GM12864 (cell line): ENCODE data around the gene DPYD.

Source experiments
- DNase-seq: peaks from one replicate; pipeline ENCODE4 v3.0.0-alpha.2; 2011; ENCODE audit warnings: low read depth
- H3K4me3 ChIP-seq: 2 replicates; pipeline ENCODE4 v1.5.1; 2011; ENCODE audit warnings: mild to moderate bottlenecking, low read depth, low read length, control low read depth
- CTCF ChIP-seq: IDR thresholded peaks from 2 replicates; pipeline ENCODE4 v1.5.1; 2011; ENCODE audit warnings: low read depth, mild to moderate bottlenecking, moderate library complexity, low read length, control low read depth, inconsistent platforms; ENCODE audit errors: missing control alignments

The DPYD gene

GRCh38 chr1:97898948-97899347, 21.9 kb downstream of the DPYD start:
- DNase-seq: no peak
- H3K4me3 ChIP-seq: no peak overlapping the region
- TF ChIP-seq CTCF: no peak

- no peak for TF ChIP-seq CTCF
- H3K4me3 ChIP-seq: no peak overlapping the region
- DNase-seq: no peak
Observed at GRCh38 chr1:97895278-97895677, 25.6 kb downstream of the DPYD start.

GRCh38 chr1:97893844-97894243, 27.0 kb downstream of the DPYD start:
- no peak overlapping the region for H3K4me3 ChIP-seq
- TF ChIP-seq CTCF: no peak
- DNase-seq: no peak

- no peak for TF ChIP-seq CTCF
- DNase-seq: no peak
- H3K4me3 ChIP-seq: no peak overlapping the region
Observed at GRCh38 chr1:97886199-97886598, 34.6 kb downstream of the DPYD start.

GRCh38 chr1:97883823-97884222, 37.0 kb downstream of the DPYD start:
- no peak for TF ChIP-seq CTCF
- no peak overlapping the region for H3K4me3 ChIP-seq
- DNase-seq: no peak

- no peak for TF ChIP-seq CTCF
- DNase-seq: no peak
- no peak overlapping the region for H3K4me3 ChIP-seq
Observed at GRCh38 chr1:97877307-97877706, 43.5 kb downstream of the DPYD start.

- no peak overlapping the region for H3K4me3 ChIP-seq
- TF ChIP-seq CTCF: no peak
- no peak for DNase-seq
Observed at GRCh38 chr1:97875996-97876395, 44.8 kb downstream of the DPYD start.
